Omental fat pad (tissue), 4 donors: ENCODE results near the gene ASB4. TPM values are rescaled to one million over a fixed set of nuclear protein-coding genes. Genes with fewer than 3 reads are reported as not detected.

Experiments used
- ATAC-seq: fragments of 150-250 bp; one replicate; pipeline ENCODE4 v1.9.1; 2016; ENCODE audit warnings: mild to moderate bottlenecking, moderate library complexity; ENCODE audit not compliant: low FRiP score
- DNase-seq: peaks from one replicate; pipeline ENCODE4 v3.0.0-alpha.2; 2019; ENCODE audit warnings: low spot score
- total RNA-seq, 4 donors: library from RNA; depleted of rRNA; stranded (reverse); fragments of >200 nt; gene quantifications; one replicate each; pipeline ENCODE4 v1.1.0, GENCODE V29; 2016
- TF ChIP-seq, protein P1 (sequence below), 3 donors: fragments of 450-650 bp; IDR thresholded peaks; one replicate each; pipeline ENCODE4 v1.5.1; 2016 to 2017; ENCODE audit warnings: antibody characterized with exemption in 3 of 3, mild to moderate bottlenecking in 3 of 3, moderate library complexity in 2 of 3

The ASB4 gene
- total RNA-seq, result under 1 TPM in 2 of 4 donors, not detected in 2; 0.12 to 0.28 TPM

DNA sequence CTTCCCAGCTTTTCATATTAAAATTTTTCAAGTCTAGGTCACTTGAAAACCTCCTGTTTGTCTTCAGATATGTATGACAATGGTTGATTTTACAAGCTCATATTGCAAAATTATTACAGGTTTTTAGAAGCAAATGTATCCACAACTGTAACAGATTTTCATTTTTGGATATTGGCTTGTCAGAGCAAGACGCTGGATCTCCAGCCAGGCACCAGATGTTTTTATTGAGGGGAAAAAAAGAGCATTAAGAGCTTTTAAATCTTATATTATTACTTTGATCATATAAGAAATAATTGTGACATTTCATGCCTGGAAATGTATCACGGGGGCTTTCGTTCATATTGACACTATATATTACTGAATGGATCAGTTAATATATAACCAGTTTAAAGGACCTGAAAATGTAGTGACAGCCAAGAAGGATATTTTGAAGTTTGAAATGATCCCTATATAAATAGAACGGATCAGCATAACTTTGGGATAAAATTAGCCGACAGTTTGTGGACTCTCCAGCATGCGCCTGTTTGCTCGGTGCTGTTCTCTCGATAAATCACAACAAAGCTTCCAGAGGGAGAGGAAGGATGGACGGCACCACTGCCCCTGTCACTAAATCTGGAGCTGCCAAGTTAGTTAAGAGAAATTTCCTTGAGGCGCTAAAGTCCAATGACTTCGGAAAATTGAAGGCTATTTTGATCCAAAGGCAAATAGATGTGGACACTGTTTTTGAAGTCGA, at the start of gene ASB4:
TSS of gene ASB4 (plus strand) at position 553 of the 733 bp plus-strand sequence. CDS start at position 582, 29 bp downstream.
- TF ChIP-seq, protein P1, sequence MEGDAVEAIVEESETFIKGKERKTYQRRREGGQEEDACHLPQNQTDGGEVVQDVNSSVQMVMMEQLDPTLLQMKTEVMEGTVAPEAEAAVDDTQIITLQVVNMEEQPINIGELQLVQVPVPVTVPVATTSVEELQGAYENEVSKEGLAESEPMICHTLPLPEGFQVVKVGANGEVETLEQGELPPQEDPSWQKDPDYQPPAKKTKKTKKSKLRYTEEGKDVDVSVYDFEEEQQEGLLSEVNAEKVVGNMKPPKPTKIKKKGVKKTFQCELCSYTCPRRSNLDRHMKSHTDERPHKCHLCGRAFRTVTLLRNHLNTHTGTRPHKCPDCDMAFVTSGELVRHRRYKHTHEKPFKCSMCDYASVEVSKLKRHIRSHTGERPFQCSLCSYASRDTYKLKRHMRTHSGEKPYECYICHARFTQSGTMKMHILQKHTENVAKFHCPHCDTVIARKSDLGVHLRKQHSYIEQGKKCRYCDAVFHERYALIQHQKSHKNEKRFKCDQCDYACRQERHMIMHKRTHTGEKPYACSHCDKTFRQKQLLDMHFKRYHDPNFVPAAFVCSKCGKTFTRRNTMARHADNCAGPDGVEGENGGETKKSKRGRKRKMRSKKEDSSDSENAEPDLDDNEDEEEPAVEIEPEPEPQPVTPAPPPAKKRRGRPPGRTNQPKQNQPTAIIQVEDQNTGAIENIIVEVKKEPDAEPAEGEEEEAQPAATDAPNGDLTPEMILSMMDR (IDR thresholded peaks at IDR 0.05), result no peak
- no peak for ATAC-seq
- DNase-seq, result no peak

DNA sequence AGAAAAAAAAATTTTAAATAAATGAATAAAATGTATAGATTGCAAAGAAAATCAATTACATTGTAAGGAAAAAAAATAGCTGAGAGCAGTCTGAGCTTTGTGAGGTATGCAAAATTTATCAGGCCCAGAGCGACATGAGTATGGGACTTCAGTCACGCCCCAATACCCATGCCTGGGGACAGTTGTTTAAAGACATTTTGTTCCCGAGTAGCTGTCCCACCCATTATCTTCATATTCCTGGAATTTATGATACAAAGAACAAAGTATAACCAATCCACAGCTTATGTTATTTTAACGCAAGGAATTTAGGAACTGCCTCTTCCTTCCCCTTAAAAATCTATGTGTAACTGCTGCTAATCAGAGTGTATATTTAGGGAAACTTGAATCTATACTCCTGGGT, 49.3 kb upstream of the ASB4 start:
- no peak for DNase-seq
- ATAC-seq, result no peak
- TF ChIP-seq, protein P1 (IDR thresholded peaks at IDR 0.05), result no peak

- DNase-seq (no peak), ATAC-seq (no peak)
- TF ChIP-seq, protein P1 (IDR thresholded peaks at IDR 0.05), result no peak
Observed at GRCh38 chr7:95440394-95441038, 45.2 kb upstream of the ASB4 start.

DNA sequence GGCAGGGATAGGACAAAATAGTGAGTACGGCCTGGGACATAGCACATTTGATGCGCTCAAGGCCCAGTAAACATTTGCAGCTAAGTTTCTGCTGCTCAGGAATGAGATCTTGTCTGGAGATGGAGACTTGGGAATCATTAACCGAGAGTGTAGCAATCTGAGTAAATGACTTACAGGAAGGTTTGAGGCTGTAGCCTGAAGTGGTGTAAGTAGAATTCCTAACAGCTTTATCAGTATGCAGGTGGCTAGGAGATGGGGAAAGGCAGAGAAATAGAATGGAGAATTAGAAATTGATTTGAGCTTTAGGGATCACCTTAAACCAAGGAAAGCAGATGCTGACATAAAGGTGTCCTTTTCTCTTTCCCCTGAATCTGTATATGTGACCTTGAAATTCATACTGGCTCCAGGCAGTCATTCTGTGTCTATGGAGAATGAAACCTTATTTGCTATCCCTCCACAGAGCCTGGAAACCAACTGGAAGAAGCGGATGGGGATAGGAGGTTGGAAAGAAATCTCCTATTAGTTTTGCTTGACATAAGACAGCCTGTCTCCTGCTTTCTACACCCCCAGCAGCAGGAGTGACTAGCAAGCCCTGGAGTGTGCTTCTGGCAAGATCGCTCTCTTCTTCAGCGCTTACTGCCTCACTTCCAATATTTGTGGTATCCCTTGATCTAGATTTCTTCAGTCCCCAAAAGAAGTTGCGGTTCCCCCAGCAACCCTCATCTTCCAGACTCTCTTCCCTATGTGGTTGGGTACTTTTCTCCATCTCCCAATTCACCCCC, 44.5 kb upstream of the ASB4 start:
- no peak for ATAC-seq

DNA sequence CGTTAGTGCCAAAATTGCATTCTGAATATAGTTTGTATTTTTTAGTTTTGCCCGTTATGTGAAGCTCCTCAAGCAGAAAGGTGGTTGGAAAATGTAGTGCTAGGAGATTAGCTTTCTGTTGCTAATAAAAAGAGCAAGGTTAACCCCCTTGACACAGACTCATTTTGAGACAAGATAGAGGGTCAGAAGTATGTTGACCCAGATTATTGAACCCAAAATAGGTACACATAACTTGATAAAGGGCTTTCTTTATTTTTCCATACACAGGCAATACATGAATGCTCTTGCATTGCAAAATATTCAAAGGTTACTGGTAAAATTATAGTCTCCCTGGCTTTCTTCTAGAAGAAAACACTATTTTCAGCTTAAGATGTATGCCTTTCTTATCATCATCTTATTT, 40.9 kb upstream of the ASB4 start:
- no peak for ATAC-seq
- DNase-seq, result no peak
- TF ChIP-seq, protein P1 (IDR thresholded peaks at IDR 0.05), result no peak

More for the DNA sequence above, 44.5 kb upstream of the ASB4 start:
- DNase-seq, result no peak
- TF ChIP-seq, protein P1 (IDR thresholded peaks at IDR 0.05), result no peak

GRCh38 chr7:95446618-95447017, 39.1 kb upstream of the ASB4 start:
- DNase-seq, result no peak
- ATAC-seq, result no peak
- TF ChIP-seq, protein P1 (IDR thresholded peaks at IDR 0.05), result no peak
